Lower leg skin (tissue), 4 donors: ENCODE results near the gene FOXA1. TPM values are rescaled to one million over a fixed set of nuclear protein-coding genes. Genes with fewer than 3 reads are reported as not detected.

Source experiments
- DNase-seq, 2 donors: peaks; one replicate each; pipeline ENCODE4 v3.0.0-alpha.2; 2019; ENCODE audit warnings: low spot score in 2 of 2
- H3K4me3 ChIP-seq: fragments of 200-600 bp; sonication (generic); 2 replicates; pipeline ENCODE4 v1.5.1; 2017; ENCODE audit warnings: mild to moderate bottlenecking, low read depth; ENCODE audit not compliant: poor library complexity, severe bottlenecking
- CTCF ChIP-seq, 3 donors: fragments of 450-650 bp; IDR thresholded peaks; one replicate each; pipeline ENCODE4 v1.5.1; 2016; ENCODE audit warnings: antibody characterized with exemption in 3 of 3, mild to moderate bottlenecking in 3 of 3, moderate library complexity in 2 of 3
- POLR2A ChIP-seq, 2 donors: fragments of 450-650 bp; IDR thresholded peaks; one replicate each; pipeline ENCODE4 v1.6.1; 2016 to 2017; ENCODE audit warnings: antibody characterized with exemption in 2 of 2, mild to moderate bottlenecking in 1 of 2, moderate library complexity in 1 of 2
- WGBS, 2 donors: methylation state at CpG; one replicate each; pipeline ENCODE4 v1.1.5; 2018; 5-methylcytosine and 5-hydroxymethylcytosine counted together
- intact Hi-C: fragments of 100-400 bp; cut with DNase I; formaldehyde crosslinking; loops from one replicate; pipeline ENCODE4 v1.15.0; 2023; ENCODE audit warnings: low total_unique reads
- total RNA-seq, 4 donors: library from RNA; depleted of rRNA; stranded (reverse); fragments of >200 nt; gene quantifications; one replicate each; pipeline ENCODE4 v1.1.0, GENCODE V29; 2016

The FOXA1 gene
- total RNA-seq, 4 donors from 2014 or later, result 2.7 to 9.8 (median 7.5) TPM

GRCh38 chr14:37600880-37601741 lies 6.1 kb upstream of the FOXA1 start:
- intact Hi-C loops, result no loop called here
- H3K4me3 ChIP-seq, result no peak overlapping the region
- no peak for DNase-seq
- WGBS, 2 donors, result 38 to 40% methylated on average over 4 of the region's 4 CpGs
- no peak for TF ChIP-seq POLR2A (IDR thresholded peaks at IDR 0.05)
- no peak for TF ChIP-seq CTCF (IDR thresholded peaks at IDR 0.05)

- TF ChIP-seq POLR2A (IDR thresholded peaks at IDR 0.05) (no peak), CTCF (IDR thresholded peaks at IDR 0.05) (no peak)
- no peak for DNase-seq
- no peak overlapping the region for H3K4me3 ChIP-seq
- 2 to 3% methylated on average over 45 to 57 of the region's 57 CpGs for WGBS, 2 donors
- intact Hi-C loops, result no loop called here
Observed at GRCh38 chr14:37599507-37600368, 4.7 kb upstream of the FOXA1 start.

GRCh38 chr14:37598747-37599506 lies 3.9 kb upstream of the FOXA1 start:
- DNase-seq, result no peak
- TF ChIP-seq POLR2A (IDR thresholded peaks at IDR 0.05) (no peak), CTCF (IDR thresholded peaks at IDR 0.05) (no peak)
- intact Hi-C loops, result no loop called here
- no peak overlapping the region for H3K4me3 ChIP-seq
- 19 to 22% methylated on average over 29 to 36 of the region's 36 CpGs for WGBS, 2 donors

- intact Hi-C loops, result no loop called here
- no peak overlapping the region for H3K4me3 ChIP-seq
- WGBS, 2 donors, result 6 to 7% methylated on average over 35 to 41 of the region's 50 CpGs
- no peak for DNase-seq
- TF ChIP-seq CTCF (IDR thresholded peaks at IDR 0.05) (no peak), POLR2A (IDR thresholded peaks at IDR 0.05) (no peak)
Observed at GRCh38 chr14:37597914-37598746, 3.1 kb upstream of the FOXA1 start.

GRCh38 chr14:37597538-37597913 lies 2.5 kb upstream of the FOXA1 start:
- intact Hi-C loops, result no loop called here
- TF ChIP-seq CTCF (IDR thresholded peaks at IDR 0.05) (no peak), POLR2A (IDR thresholded peaks at IDR 0.05) (no peak)
- WGBS, 2 donors, result 6 to 11% methylated on average over 19 to 20 of the region's 20 CpGs
- DNase-seq, result no peak
- no peak overlapping the region for H3K4me3 ChIP-seq
